Esophagus (tissue), 2 donors: ENCODE measurements around the gene MTX3. TPM values are rescaled to one million over a fixed set of nuclear protein-coding genes. Genes with fewer than 3 reads are reported as not detected.

ENCODE experiments used
- H3K27ac ChIP-seq, 2 donors: one replicate each; pipeline ENCODE4 v1.5.1; 2013; ENCODE audit warnings: low read depth in 2 of 2, mild to moderate bottlenecking in 2 of 2, inconsistent platforms in 1 of 2, low read length in 1 of 2, moderate library complexity in 1 of 2
- H3K27me3 ChIP-seq, 2 donors: one replicate each; pipeline ENCODE4 v1.6.1; 2013; ENCODE audit warnings: low read length in 2 of 2, control low read depth in 1 of 2, mild to moderate bottlenecking in 1 of 2; ENCODE audit not compliant: insufficient read depth in 2 of 2, control insufficient read depth in 1 of 2
- H3K36me3 ChIP-seq, 2 donors: one replicate each; pipeline ENCODE4 v1.6.1; 2013; ENCODE audit warnings: low read length in 1 of 2; ENCODE audit not compliant: control insufficient read depth in 2 of 2, insufficient read depth in 2 of 2
- H3K4me1 ChIP-seq, 2 donors: one replicate each; pipeline ENCODE4 v1.6.1; 2013; ENCODE audit warnings: low read length in 1 of 2; ENCODE audit not compliant: control insufficient read depth in 2 of 2, insufficient read depth in 2 of 2
- H3K4me3 ChIP-seq, 2 donors: one replicate each; pipeline ENCODE4 v1.5.1; 2013; ENCODE audit warnings: low read length in 2 of 2, mild to moderate bottlenecking in 2 of 2, low read depth in 1 of 2, moderate library complexity in 1 of 2
- H3K9me3 ChIP-seq, 2 donors: one replicate each; pipeline ENCODE4 v1.6.1; 2013; ENCODE audit warnings: mild to moderate bottlenecking in 2 of 2, low read depth in 1 of 2, low read length in 1 of 2, moderate library complexity in 1 of 2; ENCODE audit not compliant: control insufficient read depth in 2 of 2, insufficient read depth in 1 of 2
- WGBS, 2 donors: extraction: QIAGEN DNeasy Blood & Tissue Kit; methylation state at CpG; one replicate each; pipeline ENCODE4 v1.1.7; 2013; 5-methylcytosine and 5-hydroxymethylcytosine counted together
- polyA plus RNA-seq, 2 donors: library from polyadenylated mRNA; stranded (reverse); fragments of 200-250 nt; gene quantifications; one replicate each; pipeline ENCODE4 v1.2.3, GENCODE V29; 2013
- donor health status: healthy with polysubstance abuse.
- donor health status: Bipolar disorder and iron deficiency.

Gene MTX3
- polyA plus RNA-seq, 2 donors = 4.2 to 4.8 TPM

DNA sequence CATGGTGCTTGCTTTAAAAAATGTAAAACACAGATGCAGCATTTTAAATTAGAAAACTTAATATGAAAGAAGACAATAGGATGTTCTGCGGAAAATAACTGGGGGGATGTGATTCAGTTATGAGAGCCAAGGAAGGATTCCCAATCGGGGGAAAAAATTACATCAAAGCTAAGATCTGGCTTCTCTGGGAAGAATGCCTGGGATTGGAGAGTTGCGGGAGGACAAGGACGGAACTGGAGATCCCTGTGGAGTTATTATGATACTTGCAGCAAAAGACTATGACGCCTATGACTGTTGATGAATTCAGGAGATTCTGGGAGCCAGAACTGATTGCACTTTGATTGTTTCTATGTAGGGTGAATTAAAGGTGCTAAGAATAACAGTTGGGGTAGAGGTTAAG, 24.6 kb downstream of the MTX3 start:
- Histone ChIP-seq H3K4me3 (no peak overlapping the region), H3K27ac (no peak overlapping the region), H3K36me3 (no peaks in the 10 kb centered on the region), H3K9me3 (no peaks in the 10 kb centered on the region), H3K4me1 (peaks cover 0 to 2% of the 10 kb centered on the region in 2 donors), H3K27me3 (no peaks in the 10 kb centered on the region)
- WGBS, 2 donors = 86 to 91% methylated on average over 5 of the region's 5 CpGs

DNA sequence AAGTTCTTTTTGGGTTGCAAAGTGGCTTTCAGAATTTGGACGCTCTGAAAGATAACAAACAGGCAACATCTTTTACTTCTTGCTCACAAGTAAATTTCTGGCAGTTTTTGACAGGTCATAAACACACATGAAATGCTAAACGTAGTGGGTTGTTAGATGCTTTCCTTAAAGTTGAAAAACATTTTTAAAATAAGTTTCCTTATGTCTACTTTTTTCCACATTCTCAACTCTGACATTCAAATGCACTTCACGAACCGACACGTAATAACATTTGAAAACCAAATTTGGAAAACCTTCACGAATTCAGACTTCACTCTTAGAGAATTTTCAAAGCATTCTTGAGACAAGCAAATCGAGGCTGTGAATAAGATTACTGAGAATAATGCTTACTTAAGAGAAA, 26.9 kb downstream of the MTX3 start:
- 60 to 72% methylated on average over 7 of the region's 7 CpGs for WGBS, 2 donors
- H3K27me3 ChIP-seq = no peaks in the 10 kb centered on the region
- H3K36me3 ChIP-seq = no peaks in the 10 kb centered on the region
- H3K27ac ChIP-seq = no peak overlapping the region
- no peaks in the 10 kb centered on the region for H3K9me3 ChIP-seq
- no peak overlapping the region for H3K4me3 ChIP-seq
- peaks cover 0 to 2% of the 10 kb centered on the region in 2 donors for H3K4me1 ChIP-seq

GRCh38 chr5:79963261-79964061, 27.6 kb downstream of the MTX3 start:
- no peak overlapping the region for H3K27ac ChIP-seq
- H3K4me3 ChIP-seq = no peak overlapping the region
- H3K9me3 ChIP-seq = no peaks in the 10 kb centered on the region
- H3K27me3 ChIP-seq = no peaks in the 10 kb centered on the region
- WGBS, 2 donors = 72 to 75% methylated on average over 10 of the region's 10 CpGs
- no peaks in the 10 kb centered on the region for H3K36me3 ChIP-seq
- H3K4me1 ChIP-seq = peaks cover 0 to 2% of the 10 kb centered on the region in 2 donors

GRCh38 chr5:79962575-79963222, 28.4 kb downstream of the MTX3 start:
- H3K27me3 ChIP-seq = no peaks in the 10 kb centered on the region
- no peak overlapping the region for H3K4me3 ChIP-seq
- H3K9me3 ChIP-seq = no peaks in the 10 kb centered on the region
- H3K4me1 ChIP-seq = peaks cover 0 to 2% of the 10 kb centered on the region in 2 donors
- H3K27ac ChIP-seq = no peak overlapping the region
- H3K36me3 ChIP-seq = no peaks in the 10 kb centered on the region
- WGBS, 2 donors = 78 to 82% methylated on average over 11 of the region's 11 CpGs

GRCh38 chr5:79961716-79962574, 29.1 kb downstream of the MTX3 start:
- H3K27me3 ChIP-seq = no peaks in the 10 kb centered on the region
- H3K4me3 ChIP-seq = no peak overlapping the region
- WGBS, 2 donors = 75 to 76% methylated on average over 9 of the region's 9 CpGs

DNA sequence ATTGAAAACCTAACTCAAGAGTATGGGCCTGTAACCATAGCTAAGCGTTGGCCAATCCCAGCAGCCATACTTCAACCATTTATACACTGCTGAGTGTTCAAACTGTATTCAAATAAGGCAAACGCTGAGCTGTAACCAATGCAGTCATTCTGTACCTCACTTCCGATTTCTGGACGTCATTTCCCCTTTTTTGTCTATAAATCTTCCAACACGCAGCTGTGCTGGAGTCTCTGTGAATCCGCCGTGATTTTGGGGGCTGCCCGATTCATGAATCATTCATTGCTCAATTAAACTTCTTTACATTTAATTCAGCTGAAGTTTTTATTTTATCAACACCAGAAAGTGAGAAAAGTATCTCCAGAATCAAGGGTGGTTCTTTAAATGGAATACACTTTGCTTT, 31.7 kb downstream of the MTX3 start:
- Histone ChIP-seq H3K36me3 (no peaks in the 10 kb centered on the region), H3K27ac (no peak overlapping the region), H3K27me3 (no peaks in the 10 kb centered on the region), H3K4me1 (peaks cover 2 to 5% of the 10 kb centered on the region in 2 donors), H3K4me3 (no peak overlapping the region), H3K9me3 (no peaks in the 10 kb centered on the region)
- WGBS, 2 donors = 82 to 83% methylated on average over 8 of the region's 8 CpGs

More at GRCh38 chr5:79961716-79962574, 29.1 kb downstream of the MTX3 start:
- Histone ChIP-seq H3K9me3 (no peaks in the 10 kb centered on the region), H3K27ac (no peak overlapping the region), H3K36me3 (no peaks in the 10 kb centered on the region), H3K4me1 (peaks cover 0 to 2% of the 10 kb centered on the region in 2 donors)

- WGBS, 2 donors = 33 to 50% methylated on average over 6 of the region's 6 CpGs
- Histone ChIP-seq H3K9me3 (peaks cover 0 to 5% of the 10 kb centered on the region in 2 donors), H3K4me1 (peaks cover 0 to 5% of the 10 kb centered on the region in 2 donors)
These were observed 35.0 kb downstream of the MTX3 start for GRCh38 chr5:79955941-79956670.

DNA sequence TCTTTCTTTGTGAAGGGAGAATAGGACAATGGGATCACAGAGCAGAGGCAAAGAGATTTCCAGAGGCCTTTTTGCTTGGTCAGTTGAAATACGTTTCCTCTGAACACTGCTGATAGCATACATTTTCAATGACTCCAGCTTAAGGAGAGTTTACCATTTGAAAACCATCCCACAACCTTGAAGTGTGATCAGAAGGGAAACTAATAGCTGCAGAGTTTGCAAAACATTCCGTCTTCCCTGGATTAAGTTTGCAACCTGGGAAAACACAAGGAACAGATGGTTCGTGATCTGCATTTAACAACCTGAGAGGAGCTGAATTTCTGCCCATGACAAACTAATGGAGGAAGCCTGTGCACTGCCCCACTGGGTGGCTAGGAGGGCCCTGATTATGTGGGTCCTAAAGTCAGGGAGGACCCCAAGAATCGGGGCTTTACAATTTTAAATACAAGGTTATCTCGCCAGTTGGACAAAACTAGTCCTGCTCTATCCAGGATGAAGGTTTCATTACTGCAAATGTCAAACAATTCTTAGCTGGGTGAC, 35.6 kb downstream of the MTX3 start:
- Histone ChIP-seq H3K9me3 (peaks cover 0 to 5% of the 10 kb centered on the region in 2 donors), H3K27me3 (no peaks in the 10 kb centered on the region), H3K4me3 (no peak overlapping the region), H3K36me3 (no peaks in the 10 kb centered on the region), H3K4me1 (peaks cover 0 to 5% of the 10 kb centered on the region in 2 donors), H3K27ac (peak overlapping the region; percentile 27 to 34)
- 55 to 56% methylated on average over 5 of the region's 5 CpGs for WGBS, 2 donors

More at GRCh38 chr5:79955941-79956670, 35.0 kb downstream of the MTX3 start:
- Histone ChIP-seq H3K36me3 (no peaks in the 10 kb centered on the region), H3K27me3 (no peaks in the 10 kb centered on the region), H3K27ac (peak overlapping the region; percentile 27 to 34), H3K4me3 (no peak overlapping the region)
